Measurements from ENCODE around the gene SETBP1. TPM values are rescaled to one million over a fixed set of nuclear protein-coding genes. Genes with fewer than 3 reads are reported as not detected.

The SETBP1 gene
- total RNA-seq, 1 donor from 2014 or later = 34.4 TPM

- DNase-seq (ENCODE audit: low spot score) = no peak
Observed at GRCh38 chr18:44759925-44760342, 79.2 kb downstream of the SETBP1 start.

- DNase-seq (ENCODE audit: low spot score) = no peak
Observed at GRCh38 chr18:44761812-44762211, 81.1 kb downstream of the SETBP1 start.

GRCh38 chr18:44763327-44763726 lies 82.6 kb downstream of the SETBP1 start:
- DNase-seq (ENCODE audit: low spot score) = no peak

- no peak for DNase-seq (ENCODE audit: low spot score)
Observed at GRCh38 chr18:44764863-44765262, 84.2 kb downstream of the SETBP1 start.

GRCh38 chr18:44765456-44765855 lies 84.8 kb downstream of the SETBP1 start:
- no peak for DNase-seq (ENCODE audit: low spot score)

- no peak for DNase-seq (ENCODE audit: low spot score)
Observed at GRCh38 chr18:44766450-44766849, 85.8 kb downstream of the SETBP1 start.

GRCh38 chr18:44767807-44768206 lies 87.1 kb downstream of the SETBP1 start:
- DNase-seq (ENCODE audit: low spot score) = no peak

- no peak for DNase-seq (ENCODE audit: low spot score)
Observed at GRCh38 chr18:44770641-44771040, 90.0 kb downstream of the SETBP1 start.

GRCh38 chr18:44771572-44771955 lies 90.9 kb downstream of the SETBP1 start:
- DNase-seq (ENCODE audit: low spot score) = no peak

- no peak for DNase-seq (ENCODE audit: low spot score)
Observed at GRCh38 chr18:44771956-44772917, 91.5 kb downstream of the SETBP1 start.

GRCh38 chr18:44773640-44774155 lies 93.0 kb downstream of the SETBP1 start:
- DNase-seq (ENCODE audit: low spot score) = no peak

- DNase-seq (ENCODE audit: low spot score) = no peak
Observed at GRCh38 chr18:44774191-44774590, 93.5 kb downstream of the SETBP1 start.

GRCh38 chr18:44777457-44778192 lies 96.9 kb downstream of the SETBP1 start:
- peak; percentile 63 for DNase-seq (ENCODE audit: low spot score)

GRCh38 chr18:44778788-44779187 lies 98.1 kb downstream of the SETBP1 start:
- DNase-seq (ENCODE audit: low spot score) = no peak

- DNase-seq (ENCODE audit: low spot score) = peak; percentile 67
Observed at GRCh38 chr18:44779753-44780292, 99.1 kb downstream of the SETBP1 start.

- peak; percentile 93 for DNase-seq (ENCODE audit: low spot score)
Observed at GRCh38 chr18:44781886-44782285, 101.2 kb downstream of the SETBP1 start.

- no peak for DNase-seq (ENCODE audit: low spot score)
Observed at GRCh38 chr18:44782617-44783016, 101.9 kb downstream of the SETBP1 start.

GRCh38 chr18:44783371-44783770 lies 102.7 kb downstream of the SETBP1 start:
- no peak for DNase-seq (ENCODE audit: low spot score)

- no peak for DNase-seq (ENCODE audit: low spot score)
Observed at GRCh38 chr18:44786257-44786656, 105.6 kb downstream of the SETBP1 start.

GRCh38 chr18:44786688-44787087 lies 106.0 kb downstream of the SETBP1 start:
- DNase-seq (ENCODE audit: low spot score) = no peak

- DNase-seq (ENCODE audit: low spot score) = no peak
Observed at GRCh38 chr18:44788334-44788733, 107.6 kb downstream of the SETBP1 start.

- peak; percentile 92 for DNase-seq (ENCODE audit: low spot score)
Observed at GRCh38 chr18:44789710-44790109, 109.0 kb downstream of the SETBP1 start.
